Large intestine (tissue), 3 donors: Measurements from ENCODE around the gene EPX. TPM values are rescaled to one million over a fixed set of nuclear protein-coding genes. Genes with fewer than 3 reads are reported as not detected.

Experiments used
- DNase-seq, 2 donors: peaks; one replicate each; pipeline versions ENCODE4 v3.0.0 to v3.0.0-alpha.2; 2013
- H3K27ac ChIP-seq: one replicate; pipeline ENCODE4 v1.5.1; 2013; ENCODE audit warnings: low read length
- H3K27me3 ChIP-seq: 2 replicates; pipeline ENCODE4 v1.6.1; 2013; ENCODE audit warnings: low read length; ENCODE audit not compliant: control insufficient read depth, insufficient read depth
- H3K36me3 ChIP-seq: 2 replicates; pipeline ENCODE4 v1.6.1; 2013; ENCODE audit warnings: low read length; ENCODE audit not compliant: control insufficient read depth, insufficient read depth
- H3K4me1 ChIP-seq: one replicate; pipeline ENCODE4 v1.6.1; 2013; ENCODE audit warnings: low read length; ENCODE audit not compliant: control insufficient read depth, insufficient read depth
- H3K4me3 ChIP-seq: one replicate; pipeline ENCODE4 v1.5.1; 2013; ENCODE audit warnings: low read length
- H3K9me3 ChIP-seq: one replicate; pipeline ENCODE4 v1.6.1; 2013; ENCODE audit warnings: mild to moderate bottlenecking, low read depth, low read length, moderate library complexity; ENCODE audit not compliant: control insufficient read depth
- WGBS: methylation state at CpG from one replicate; pipeline ENCODE4 v1.1.5; 2013; ENCODE audit warnings: low lambda C conversion rate; ENCODE audit not compliant: insufficient coverage; 5-methylcytosine and 5-hydroxymethylcytosine counted together
- polyA plus RNA-seq: library from polyadenylated mRNA; unstranded; fragments of 120-200 nt; gene quantifications from one replicate; pipeline ENCODE4 v1.2.1, GENCODE V29; 2013

Gene EPX
- polyA plus RNA-seq, 1 donor = 0.24 TPM

DNA sequence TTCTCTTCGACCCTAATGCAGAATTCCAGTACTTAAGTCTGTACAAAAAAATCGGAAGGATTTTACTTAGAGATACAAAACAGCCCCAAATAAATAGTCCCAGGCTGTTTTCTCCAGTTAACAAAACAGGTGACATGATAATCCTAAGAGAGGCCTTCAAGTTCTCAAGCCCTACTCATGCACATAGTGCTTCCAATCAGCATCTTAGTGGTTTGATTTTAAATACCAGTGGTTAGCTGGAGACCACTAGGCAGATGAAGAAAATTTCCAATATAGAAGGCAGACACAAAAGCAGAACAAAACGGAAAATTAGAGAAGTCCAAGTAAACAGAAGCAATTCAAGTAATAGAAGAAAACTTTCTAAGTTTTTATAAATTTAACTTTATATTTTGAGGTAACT is 31.0 kb upstream of the EPX start:
- DNase-seq = no peak
- WGBS = 67% methylated on average over 1 of the region's 3 CpGs
- Histone ChIP-seq H3K4me3 (no peak overlapping the region), H3K4me1 (no peaks in the 10 kb centered on the region), H3K36me3 (no peaks in the 10 kb centered on the region), H3K27ac (no peak overlapping the region), H3K9me3 (peaks cover 4% of the 10 kb centered on the region), H3K27me3 (peaks cover 54% of the 10 kb centered on the region)

DNA sequence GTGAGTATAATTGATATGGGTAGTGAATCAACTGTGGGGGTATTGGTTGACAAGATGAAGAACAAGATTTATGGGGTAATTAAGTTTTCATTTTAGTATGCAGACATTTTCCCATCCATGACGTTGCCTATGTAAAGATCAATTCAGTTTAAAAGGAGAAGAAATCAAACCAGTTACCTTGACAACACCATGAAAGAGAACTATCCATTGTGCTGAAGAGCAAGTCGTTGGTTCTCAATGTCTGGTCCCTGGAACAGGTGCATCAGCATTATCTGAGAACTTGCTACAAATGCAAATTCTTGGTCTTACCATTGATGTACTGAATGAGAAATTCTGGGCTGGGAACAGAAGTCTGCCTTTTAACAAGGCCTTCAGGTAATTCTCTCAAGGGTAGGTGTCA is 26.5 kb upstream of the EPX start:
- Histone ChIP-seq H3K27ac (no peak overlapping the region), H3K4me1 (no peaks in the 10 kb centered on the region), H3K4me3 (no peak overlapping the region), H3K9me3 (no peaks in the 10 kb centered on the region), H3K27me3 (peaks cover 30% of the 10 kb centered on the region), H3K36me3 (no peaks in the 10 kb centered on the region)
- no peak for DNase-seq
- WGBS = no CpG with 5 or more reads among the region's 2 CpGs

DNA sequence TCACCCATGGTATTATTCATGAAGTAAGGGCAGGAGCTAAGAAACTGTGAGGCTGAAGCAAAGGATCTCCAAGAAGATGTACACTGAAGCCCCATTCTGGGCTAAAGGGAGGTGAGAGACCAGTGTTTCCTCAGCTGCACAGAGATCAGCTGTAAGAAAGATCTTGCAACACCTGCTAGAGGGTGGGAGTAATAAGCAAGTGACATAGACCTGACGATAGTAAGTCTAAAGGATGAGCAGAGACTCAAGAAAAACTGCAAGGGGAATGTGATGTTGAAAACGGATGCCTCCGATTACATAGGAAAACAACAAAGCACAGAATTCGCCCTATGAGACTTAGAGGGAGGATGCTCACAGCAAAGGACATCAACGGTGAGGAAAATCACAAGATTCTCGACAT is 25.8 kb upstream of the EPX start, which contains the start of gene OR4D2:
TSS of gene OR4D2 (plus strand) at position 301 of the 400 bp plus-strand sequence. CDS start 2,674 bp downstream, outside the sequence.
- WGBS = 47% methylated on average over 4 of the region's 6 CpGs

DNA sequence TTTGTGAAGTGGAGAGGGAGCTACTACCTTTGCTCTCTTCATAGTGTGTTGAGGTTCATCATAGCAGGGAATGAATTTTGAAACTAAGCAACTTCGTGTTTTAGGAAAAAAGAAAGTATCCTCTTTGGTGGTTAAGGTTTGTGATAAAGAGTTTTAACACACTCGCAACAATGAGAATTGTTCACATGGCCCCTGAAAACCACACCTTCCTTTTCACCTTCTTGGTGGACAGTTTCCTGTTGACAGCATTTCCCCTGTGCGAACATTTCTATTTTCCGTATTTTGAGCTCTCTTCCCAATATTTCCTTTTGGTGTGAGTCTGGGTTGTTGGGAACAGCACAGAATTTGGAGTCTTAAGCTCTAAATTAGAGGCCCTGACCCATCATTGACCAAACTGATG is 21.9 kb upstream of the EPX start:
- WGBS = 58% methylated on average over 3 of the region's 4 CpGs
- no peaks in the 10 kb centered on the region for H3K36me3 ChIP-seq
- H3K9me3 ChIP-seq = no peaks in the 10 kb centered on the region
- DNase-seq = no peak
- H3K27ac ChIP-seq = no peak overlapping the region
- H3K4me1 ChIP-seq = no peaks in the 10 kb centered on the region
- H3K4me3 ChIP-seq = no peak overlapping the region
- H3K27me3 ChIP-seq = peaks cover 14% of the 10 kb centered on the region

More for the DNA sequence above, 25.8 kb upstream of the EPX start, which contains the start of gene OR4D2:
- peaks cover 24% of the 10 kb centered on the region for H3K27me3 ChIP-seq
- DNase-seq = no peak
- H3K36me3 ChIP-seq = no peaks in the 10 kb centered on the region
- H3K9me3 ChIP-seq = no peaks in the 10 kb centered on the region
- H3K27ac ChIP-seq = no peak within 1 kb of the TSS
- H3K4me1 ChIP-seq = no peaks in the 10 kb centered on the region
- no peak within 1 kb of the TSS for H3K4me3 ChIP-seq

- Histone ChIP-seq H3K36me3 (no peaks in the 10 kb centered on the region), H3K4me3 (no peak overlapping the region), H3K27me3 (peaks cover 6% of the 10 kb centered on the region), H3K9me3 (no peaks in the 10 kb centered on the region), H3K27ac (no peak overlapping the region), H3K4me1 (no peaks in the 10 kb centered on the region)
- WGBS = 0% methylated on average over 1 of the region's 2 CpGs
- no peak for DNase-seq
Measured at GRCh38 chr17:58172369-58173071, 20.0 kb upstream of the EPX start.

- 51% methylated on average over 3 of the region's 3 CpGs for WGBS
- Histone ChIP-seq H3K9me3 (no peaks in the 10 kb centered on the region), H3K36me3 (no peaks in the 10 kb centered on the region), H3K4me3 (no peak overlapping the region), H3K4me1 (peaks cover 17% of the 10 kb centered on the region), H3K27me3 (peaks cover 4% of the 10 kb centered on the region), H3K27ac (no peak overlapping the region)
- DNase-seq = no peak
Measured at GRCh38 chr17:58174871-58175270, 17.7 kb upstream of the EPX start.

- Histone ChIP-seq H3K9me3 (no peaks in the 10 kb centered on the region), H3K4me1 (peaks cover 19% of the 10 kb centered on the region), H3K36me3 (no peaks in the 10 kb centered on the region), H3K27ac (no peak overlapping the region), H3K4me3 (no peak overlapping the region), H3K27me3 (peaks cover 2% of the 10 kb centered on the region)
- DNase-seq = no peak
- WGBS = no CpG with 5 or more reads among the region's 7 CpGs
Measured at GRCh38 chr17:58176200-58176599, 16.3 kb upstream of the EPX start.

- Histone ChIP-seq H3K4me3 (no peak overlapping the region), H3K9me3 (no peaks in the 10 kb centered on the region), H3K27me3 (no peaks in the 10 kb centered on the region), H3K4me1 (peaks cover 30% of the 10 kb centered on the region), H3K36me3 (no peaks in the 10 kb centered on the region), H3K27ac (no peak overlapping the region)
- WGBS = 100% methylated on average over 1 of the region's 4 CpGs
- DNase-seq = no peak
Measured at GRCh38 chr17:58181796-58182195, 10.7 kb upstream of the EPX start.

- Histone ChIP-seq H3K4me1 (peaks cover 24% of the 10 kb centered on the region), H3K36me3 (no peaks in the 10 kb centered on the region), H3K27ac (no peak overlapping the region), H3K4me3 (no peak overlapping the region), H3K9me3 (no peaks in the 10 kb centered on the region), H3K27me3 (no peaks in the 10 kb centered on the region)
- no peak for DNase-seq
- WGBS = no CpG with 5 or more reads among the region's 4 CpGs
Measured at GRCh38 chr17:58183514-58183913, 9.0 kb upstream of the EPX start.

GRCh38 chr17:58184308-58184985 is 8.1 kb upstream of the EPX start:
- Histone ChIP-seq H3K27ac (no peak overlapping the region), H3K36me3 (no peaks in the 10 kb centered on the region), H3K4me3 (no peak overlapping the region), H3K9me3 (no peaks in the 10 kb centered on the region), H3K4me1 (peaks cover 17% of the 10 kb centered on the region), H3K27me3 (no peaks in the 10 kb centered on the region)
- DNase-seq = peak in 1 of 2 donors; percentile 28
- no CpG with 5 or more reads among the region's 10 CpGs for WGBS
